ENCODE measurements around the gene PRDX1. TPM values are rescaled to one million over a fixed set of nuclear protein-coding genes. Genes with fewer than 3 reads are reported as not detected.
A peak's percentile ranks its signal among the peaks of the same experiment; 100 is the strongest.

PRDX1 gene
- total and polyA plus RNA-seq, 2 of the 13 experiments (the other 11 are each of a cell fraction or from before 2014, with no cell fraction given), result 761 to 1,898 TPM

GRCh38 chr1:45512641-45513054 lies 9.0 kb downstream of the PRDX1 start (continued):
- peak in 1 of 2 experiments; percentile 26; a peak in 1 of 4 replicates for TF ChIP-seq HMGXB4 (CRISPR knock-in tag; IDR thresholded peaks at IDR 0.05; ENCODE audit: borderline replicate concordance in 1 of 2, low read depth in 1 of 2)
- 0 out of 2 replicates have a peak, but pooled peaks have one; percentile 20 for TF ChIP-seq ZNF331 (CRISPR knock-in tag; IDR thresholded peaks at IDR 0.05)
- TF ChIP-seq TEAD2 (CRISPR knock-in tag; IDR thresholded peaks at IDR 0.05), result no peak
- peak; percentile 39; the same call in 1 of the 2 replicates for TF ChIP-seq SMYD3 (CRISPR knock-in tag; IDR thresholded peaks at IDR 0.05)
- TF ChIP-seq TFAP4 (IDR thresholded peaks at IDR 0.05; ENCODE audit: borderline replicate concordance, low read depth), result peak; percentile 91
- TF ChIP-seq ZNF101 (CRISPR knock-in tag; IDR thresholded peaks at IDR 0.05; ENCODE audit: borderline replicate concordance, low read depth), result no peak
- no peak for TF ChIP-seq KAT7 (CRISPR knock-in tag; IDR thresholded peaks at IDR 0.05; ENCODE audit: borderline replicate concordance)
- TF ChIP-seq TFE3 (CRISPR knock-in tag; IDR thresholded peaks at IDR 0.05), result 0 out of 2 replicates have a peak, but pooled peaks have one; percentile 26
- TF ChIP-seq ZMYM3 (CRISPR knock-in tag; IDR thresholded peaks at IDR 0.05), result no peak
- peak; percentile 84 for TF ChIP-seq SAP130 (CRISPR knock-in tag; IDR thresholded peaks at IDR 0.05; ENCODE audit: low read depth)
- TF ChIP-seq GABPA (IDR thresholded peaks at IDR 0.05; ENCODE audit: low read depth, low read length), result no peak
- no peak for TF ChIP-seq GABPA (CRISPR knock-in tag; IDR thresholded peaks at IDR 0.05; ENCODE audit: low read depth)
- TF ChIP-seq HNF1A (IDR thresholded peaks at IDR 0.05; ENCODE audit: low read depth), result no peak
- no peak for TF ChIP-seq HNF1A (CRISPR knock-in tag; IDR thresholded peaks at IDR 0.05; ENCODE audit: borderline replicate concordance)
- no peak for TF ChIP-seq MLLT10 (CRISPR knock-in tag; IDR thresholded peaks at IDR 0.05)
- 0 out of 2 replicates have a peak, but pooled peaks have one; percentile 27 for TF ChIP-seq MIXL1 (CRISPR knock-in tag; IDR thresholded peaks at IDR 0.05)
- TF ChIP-seq MEIS1 (CRISPR knock-in tag; IDR thresholded peaks at IDR 0.05; ENCODE audit: borderline replicate concordance), result peak; percentile 39; the same call in 1 of the 2 replicates
- TF ChIP-seq LBX2 (CRISPR knock-in tag; IDR thresholded peaks at IDR 0.05; ENCODE audit: borderline replicate concordance), result no peak
- TF ChIP-seq RXRB (CRISPR knock-in tag; IDR thresholded peaks at IDR 0.05; ENCODE audit: borderline replicate concordance), result peak; percentile 15; the same call in 1 of the 2 replicates
- TF ChIP-seq ZFX (CRISPR knock-in tag; IDR thresholded peaks at IDR 0.05; ENCODE audit: low read depth), result peak; percentile 55; the same call in 1 of the 2 replicates
- TF ChIP-seq ARID2 (CRISPR knock-in tag; IDR thresholded peaks at IDR 0.05; ENCODE audit: borderline replicate concordance), result 0 out of 2 replicates have a peak, but pooled peaks have one; percentile 36

Measured in HepG2 (cell line).